Fibroblast of villous mesenchyme (primary cell): ENCODE results near the gene NEMP1. TPM values are rescaled to one million over a fixed set of nuclear protein-coding genes. Genes with fewer than 3 reads are reported as not detected.
"Not testable (repeated sequence)": the region's sequence is repeated elsewhere in the genome, so short reads cannot be mapped to it uniquely, and the experiment has no call there.

ENCODE experiments used
- DNase-seq: peaks from one replicate; pipeline ENCODE4 v3.0.0-alpha.2; 2010; ENCODE audit warnings: low read depth
- H3K4me3 ChIP-seq: 2 replicates; pipeline ENCODE4 v1.5.1; 2011; ENCODE audit warnings: low read depth, mild to moderate bottlenecking, low read length
- total RNA-seq: library from RNA; depleted of rRNA; stranded (reverse); fragments of >200 nt; gene quantifications from 2 replicates; pipeline ENCODE4 v1.2.3, GENCODE V29; 2012
- TF ChIP-seq, protein P1 (sequence below): IDR thresholded peaks from 2 replicates; pipeline ENCODE4 v1.5.1; 2012; ENCODE audit warnings: low read depth, mild to moderate bottlenecking, low read length; ENCODE audit not compliant: insufficient read depth

The NEMP1 gene
- total RNA-seq, 1 donor: 19.0 TPM

GRCh38 chr12:57063991-57064685 lies 14.5 kb downstream of the NEMP1 start:
- DNase-seq: peak; percentile 48
- no peak overlapping the region for H3K4me3 ChIP-seq
- TF ChIP-seq, protein P1, sequence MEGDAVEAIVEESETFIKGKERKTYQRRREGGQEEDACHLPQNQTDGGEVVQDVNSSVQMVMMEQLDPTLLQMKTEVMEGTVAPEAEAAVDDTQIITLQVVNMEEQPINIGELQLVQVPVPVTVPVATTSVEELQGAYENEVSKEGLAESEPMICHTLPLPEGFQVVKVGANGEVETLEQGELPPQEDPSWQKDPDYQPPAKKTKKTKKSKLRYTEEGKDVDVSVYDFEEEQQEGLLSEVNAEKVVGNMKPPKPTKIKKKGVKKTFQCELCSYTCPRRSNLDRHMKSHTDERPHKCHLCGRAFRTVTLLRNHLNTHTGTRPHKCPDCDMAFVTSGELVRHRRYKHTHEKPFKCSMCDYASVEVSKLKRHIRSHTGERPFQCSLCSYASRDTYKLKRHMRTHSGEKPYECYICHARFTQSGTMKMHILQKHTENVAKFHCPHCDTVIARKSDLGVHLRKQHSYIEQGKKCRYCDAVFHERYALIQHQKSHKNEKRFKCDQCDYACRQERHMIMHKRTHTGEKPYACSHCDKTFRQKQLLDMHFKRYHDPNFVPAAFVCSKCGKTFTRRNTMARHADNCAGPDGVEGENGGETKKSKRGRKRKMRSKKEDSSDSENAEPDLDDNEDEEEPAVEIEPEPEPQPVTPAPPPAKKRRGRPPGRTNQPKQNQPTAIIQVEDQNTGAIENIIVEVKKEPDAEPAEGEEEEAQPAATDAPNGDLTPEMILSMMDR: no peak

DNA sequence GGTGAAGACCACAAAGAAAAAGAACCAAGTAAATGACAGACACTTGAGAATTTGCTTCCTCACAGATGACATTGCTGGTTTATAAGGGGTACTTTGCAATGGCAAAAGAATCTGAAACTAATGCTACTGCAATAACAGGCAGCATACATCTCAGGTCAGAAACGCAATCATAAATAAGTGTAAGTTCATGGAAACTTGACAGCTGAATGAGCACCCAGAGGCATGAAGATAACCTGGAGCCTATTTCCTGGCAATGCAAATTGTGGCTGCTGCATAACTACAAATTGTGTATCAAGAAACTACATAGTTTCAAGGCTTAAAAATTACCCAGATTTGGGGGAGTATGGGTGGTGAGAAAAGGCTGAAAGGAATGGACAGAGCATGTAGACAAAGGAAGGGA lies 20.1 kb downstream of the NEMP1 start:
- H3K4me3 ChIP-seq: no peak overlapping the region
- DNase-seq: no peak
- TF ChIP-seq, protein P1: no peak

DNA sequence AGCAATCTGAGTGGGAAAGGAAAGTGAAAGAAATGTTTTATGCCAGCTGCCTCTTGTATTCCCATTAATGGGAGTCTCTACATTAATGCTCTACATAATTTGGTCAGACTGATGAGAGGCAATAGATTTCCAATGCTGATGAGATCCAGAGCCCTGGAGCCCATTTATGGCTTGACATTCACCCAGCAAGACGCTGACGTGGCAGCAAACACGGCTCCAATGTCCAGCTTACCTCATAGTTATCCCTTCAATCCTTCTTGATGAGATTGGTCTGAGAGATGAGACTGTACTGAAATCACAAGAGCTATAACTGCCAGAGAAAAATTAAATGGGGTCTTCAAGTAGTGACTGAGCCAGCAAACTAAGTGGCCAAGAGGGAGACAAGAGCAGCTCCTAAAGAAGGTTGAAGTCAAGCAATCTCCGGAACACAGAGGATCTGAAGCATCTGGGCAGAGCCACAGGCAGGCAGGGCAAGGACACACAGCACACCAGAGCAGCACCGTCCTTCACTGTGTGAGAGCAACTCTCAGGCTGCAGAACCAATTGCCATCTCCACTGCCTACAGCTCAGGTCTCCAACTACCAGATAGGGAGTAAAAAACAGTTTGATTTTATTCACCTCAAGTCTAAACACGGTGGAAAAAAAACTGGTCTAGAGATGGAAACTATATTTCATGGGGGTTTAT lies 21.4 kb downstream of the NEMP1 start:
- TF ChIP-seq, protein P1: no peak
- no peak for DNase-seq
- no peak overlapping the region for H3K4me3 ChIP-seq

DNA sequence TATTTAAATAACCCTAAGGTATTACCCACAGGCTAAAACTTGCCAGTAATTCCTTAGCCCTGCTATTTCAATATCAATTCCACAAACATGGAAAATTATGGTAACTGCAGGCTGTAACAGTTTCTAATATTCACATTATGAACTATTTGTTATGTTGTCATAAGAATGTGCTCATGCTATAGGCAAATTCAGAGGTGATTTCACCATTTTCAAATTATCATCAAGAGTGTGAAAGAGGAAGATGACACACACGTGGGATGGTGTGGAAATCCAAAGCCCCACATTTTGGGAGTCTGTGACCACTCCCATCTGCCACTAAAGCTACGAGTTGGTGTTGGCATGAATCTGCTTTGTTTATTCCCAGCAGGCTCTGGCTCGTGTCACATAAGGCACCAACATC lies 22.8 kb downstream of the NEMP1 start:
- no peak overlapping the region for H3K4me3 ChIP-seq
- DNase-seq: no peak
- TF ChIP-seq, protein P1: no peak

- not testable (repeated sequence) for H3K4me3 ChIP-seq, DNase-seq
Observed at GRCh38 chr12:57053901-57054300, 24.7 kb downstream of the NEMP1 start.

DNA sequence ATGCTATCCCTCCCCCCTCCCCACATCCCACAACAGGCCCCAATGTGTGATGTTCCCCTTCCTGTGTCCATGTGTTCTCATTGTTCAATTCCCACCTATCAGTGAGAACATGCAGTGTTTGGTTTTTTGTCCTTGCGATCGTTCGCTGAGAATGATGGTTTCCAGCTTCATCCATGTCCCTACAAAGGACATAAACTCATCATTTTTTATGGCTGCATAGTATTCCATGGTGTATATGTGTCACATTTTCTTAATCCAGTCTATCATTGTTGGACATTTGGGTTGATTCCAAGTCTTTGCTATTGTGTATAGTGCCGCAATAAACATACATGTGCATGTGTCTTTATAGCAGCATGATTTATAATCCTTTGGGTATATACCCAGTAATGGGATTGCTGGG lies 25.4 kb downstream of the NEMP1 start:
- H3K4me3 ChIP-seq, DNase-seq: not testable (repeated sequence)

GRCh38 chr12:57051011-57051410 lies 27.6 kb downstream of the NEMP1 start:
- no peak for DNase-seq
- TF ChIP-seq, protein P1: no peak
- no peak overlapping the region for H3K4me3 ChIP-seq

DNA sequence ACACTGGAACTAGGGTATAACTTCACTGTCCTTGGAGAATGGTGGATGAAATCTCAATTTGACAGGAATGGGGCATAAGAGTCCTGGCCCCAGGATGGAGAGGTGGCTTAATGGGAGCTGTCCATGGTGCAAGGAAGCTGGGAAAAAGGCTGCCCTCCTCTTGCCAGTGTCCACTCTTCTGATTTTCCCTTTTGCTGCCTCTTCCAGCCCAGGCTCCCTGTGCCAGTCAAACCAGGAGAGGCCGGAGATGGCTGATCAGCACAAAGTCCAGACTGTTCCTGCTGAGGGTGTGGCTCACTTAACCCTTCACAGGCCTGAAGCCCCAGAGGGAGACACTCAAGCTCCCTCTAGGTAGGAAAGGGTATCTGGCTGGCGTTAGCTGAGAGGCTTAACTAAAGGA lies 28.7 kb downstream of the NEMP1 start, which contains the start of gene MYO1A:
Gene MYO1A (minus strand): TSS at position 240 of the 400 bp plus-strand sequence. CDS start 1,806 bp downstream, outside the sequence.
- DNase-seq: peak; percentile 16
- TF ChIP-seq, protein P1: no peak
- H3K4me3 ChIP-seq: no peak within 1 kb of the TSS
